GM12865 (cell line): ENCODE measurements around the gene SPDYE4.
"Not testable (repeated sequence)": the region's sequence is repeated elsewhere in the genome, so short reads cannot be mapped to it uniquely, and the experiment has no call there.

Experiments used
- DNase-seq: peaks from one replicate; pipeline ENCODE4 v3.0.0; 2010; ENCODE audit warnings: low read depth
- H3K4me3 ChIP-seq: 2 replicates; pipeline ENCODE4 v1.5.1; 2011; ENCODE audit warnings: mild to moderate bottlenecking, low read depth, low read length, control low read depth
- TF ChIP-seq, protein P1 (sequence below): IDR thresholded peaks from 2 replicates; pipeline ENCODE4 v1.5.1; 2011; ENCODE audit warnings: low read length, control low read depth, low read depth, inconsistent platforms; ENCODE audit not compliant: insufficient read depth; ENCODE audit errors: missing control alignments

The SPDYE4 gene, protein sequence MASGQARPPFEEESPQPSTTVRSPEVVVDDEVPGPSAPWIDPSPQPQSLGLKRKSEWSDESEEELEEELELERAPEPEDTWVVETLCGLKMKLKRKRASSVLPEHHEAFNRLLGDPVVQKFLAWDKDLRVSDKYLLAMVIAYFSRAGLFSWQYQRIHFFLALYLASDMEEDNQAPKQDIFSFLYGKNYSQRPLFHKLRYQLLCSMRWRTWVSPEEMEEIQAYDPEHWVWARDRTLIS

DNA sequence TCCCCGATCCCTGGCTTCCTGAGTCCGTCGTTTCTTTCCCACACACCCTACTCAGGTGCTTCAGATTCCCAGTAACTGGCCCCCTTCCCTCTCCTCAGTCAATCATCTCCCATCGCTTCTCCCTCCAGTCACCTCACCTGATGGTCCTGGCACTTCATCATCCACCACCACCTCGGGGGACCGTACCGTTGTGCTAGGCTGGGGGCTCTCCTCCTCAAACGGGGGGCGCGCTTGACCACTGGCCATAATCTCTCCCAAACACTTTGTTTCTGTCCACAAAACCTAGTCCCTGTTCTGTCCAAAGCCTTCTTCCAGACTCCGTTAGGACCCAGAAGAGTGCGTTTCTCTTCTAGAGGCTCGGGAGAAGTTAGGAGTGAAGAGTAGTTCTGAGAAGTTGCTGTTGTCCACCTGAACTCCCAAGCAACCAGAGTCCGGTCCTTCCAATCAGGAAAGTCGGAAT lies at the start of gene SPDYE4:
Gene SPDYE4, minus strand, starts transcription at position 410 of the 460 bp plus-strand sequence. Its CDS starts 164 bp downstream, at position 246.
- TF ChIP-seq, protein P1, sequence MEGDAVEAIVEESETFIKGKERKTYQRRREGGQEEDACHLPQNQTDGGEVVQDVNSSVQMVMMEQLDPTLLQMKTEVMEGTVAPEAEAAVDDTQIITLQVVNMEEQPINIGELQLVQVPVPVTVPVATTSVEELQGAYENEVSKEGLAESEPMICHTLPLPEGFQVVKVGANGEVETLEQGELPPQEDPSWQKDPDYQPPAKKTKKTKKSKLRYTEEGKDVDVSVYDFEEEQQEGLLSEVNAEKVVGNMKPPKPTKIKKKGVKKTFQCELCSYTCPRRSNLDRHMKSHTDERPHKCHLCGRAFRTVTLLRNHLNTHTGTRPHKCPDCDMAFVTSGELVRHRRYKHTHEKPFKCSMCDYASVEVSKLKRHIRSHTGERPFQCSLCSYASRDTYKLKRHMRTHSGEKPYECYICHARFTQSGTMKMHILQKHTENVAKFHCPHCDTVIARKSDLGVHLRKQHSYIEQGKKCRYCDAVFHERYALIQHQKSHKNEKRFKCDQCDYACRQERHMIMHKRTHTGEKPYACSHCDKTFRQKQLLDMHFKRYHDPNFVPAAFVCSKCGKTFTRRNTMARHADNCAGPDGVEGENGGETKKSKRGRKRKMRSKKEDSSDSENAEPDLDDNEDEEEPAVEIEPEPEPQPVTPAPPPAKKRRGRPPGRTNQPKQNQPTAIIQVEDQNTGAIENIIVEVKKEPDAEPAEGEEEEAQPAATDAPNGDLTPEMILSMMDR: no peak
- DNase-seq: no peak
- H3K4me3 ChIP-seq: no peak within 1 kb of the TSS

DNA sequence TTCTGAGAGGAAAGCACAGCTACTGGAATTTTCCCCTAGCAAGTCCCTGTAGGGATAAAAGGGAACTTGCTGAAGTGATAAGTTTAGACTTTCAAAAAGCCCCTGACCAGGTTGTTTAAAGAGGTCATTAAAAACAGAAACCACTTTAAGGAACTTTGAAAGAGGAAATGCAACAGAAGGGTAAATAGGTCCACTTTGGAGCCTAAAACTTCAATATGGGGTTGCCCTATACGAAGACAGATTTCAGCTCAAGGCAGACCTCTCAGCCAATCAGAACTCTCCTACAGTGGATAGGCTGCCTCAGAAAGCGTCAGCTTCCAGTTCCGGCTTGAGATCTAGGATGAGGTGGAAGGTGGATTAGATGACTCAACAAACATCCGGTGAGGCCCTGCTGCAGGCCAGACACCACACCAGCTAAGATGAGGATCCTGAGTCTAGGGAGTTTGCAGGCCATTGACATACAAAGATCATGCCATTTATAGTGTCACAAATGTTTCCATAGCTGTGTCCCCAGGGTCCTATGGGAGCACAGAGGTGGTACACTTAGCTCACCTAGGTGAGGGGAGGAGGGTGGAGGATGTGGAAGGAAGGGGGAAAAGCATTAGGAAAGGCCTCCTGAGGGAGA lies 48.7 kb upstream of the SPDYE4 start:
- peak overlapping the region; percentile 0; the same call in 1 of the 2 replicates for H3K4me3 ChIP-seq
- DNase-seq: peak; percentile 96
- TF ChIP-seq, protein P1: no peak

DNA sequence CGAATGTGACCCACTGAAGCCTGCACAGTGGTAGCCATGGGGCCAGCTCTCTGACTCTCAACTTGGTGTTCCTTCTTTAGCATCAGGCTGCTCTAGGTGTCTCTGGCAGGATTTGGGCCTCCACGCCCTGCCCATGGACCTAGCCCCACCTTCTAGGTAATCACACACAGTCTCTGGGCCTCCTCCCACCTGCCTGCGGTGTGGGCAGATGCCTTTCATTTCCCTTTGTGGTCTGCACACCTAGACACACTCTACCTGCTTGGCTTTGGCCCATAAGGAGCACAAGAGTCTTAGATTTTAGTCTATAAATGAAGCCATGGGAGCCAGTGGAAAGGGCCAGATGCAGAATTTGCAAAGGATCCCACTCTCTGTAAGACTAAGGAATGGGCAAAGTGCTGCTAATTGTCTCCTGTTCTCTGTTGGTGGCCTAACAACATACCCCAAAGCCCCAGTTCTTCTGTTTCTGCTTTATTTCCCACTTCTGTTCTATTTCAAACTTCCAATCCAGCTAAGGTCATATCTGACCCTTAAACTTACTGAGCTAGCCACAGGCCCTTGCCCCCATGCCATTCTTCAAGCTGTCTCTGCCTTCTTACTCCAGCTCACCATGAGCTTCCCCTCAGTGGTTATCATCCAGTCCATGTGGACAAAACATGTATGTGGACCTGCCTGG lies 48.0 kb upstream of the SPDYE4 start:
- no peak overlapping the region for H3K4me3 ChIP-seq
- TF ChIP-seq, protein P1: no peak
- peak; percentile 53 for DNase-seq

DNA sequence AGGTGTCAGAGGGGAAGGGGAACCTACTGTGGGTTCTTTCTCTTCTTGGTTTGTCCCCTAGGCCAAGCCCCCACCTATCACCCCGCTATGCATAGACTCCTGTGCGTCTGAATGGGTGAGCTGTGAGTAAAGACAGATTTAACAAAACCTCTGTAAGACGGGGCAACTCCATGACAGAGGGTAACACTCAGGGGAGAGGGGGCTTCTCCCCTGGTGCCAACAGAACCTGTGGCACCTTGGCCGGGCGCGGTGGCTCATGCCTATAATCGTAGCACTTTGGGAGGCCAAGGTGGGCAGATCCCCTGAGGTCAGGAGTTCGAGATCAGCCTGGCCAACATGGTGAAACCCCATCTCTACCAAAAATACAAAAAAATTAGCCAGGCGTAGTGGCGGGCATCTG lies 47.0 kb upstream of the SPDYE4 start:
- DNase-seq: peak; percentile 0
- H3K4me3 ChIP-seq: not testable (repeated sequence)

DNA sequence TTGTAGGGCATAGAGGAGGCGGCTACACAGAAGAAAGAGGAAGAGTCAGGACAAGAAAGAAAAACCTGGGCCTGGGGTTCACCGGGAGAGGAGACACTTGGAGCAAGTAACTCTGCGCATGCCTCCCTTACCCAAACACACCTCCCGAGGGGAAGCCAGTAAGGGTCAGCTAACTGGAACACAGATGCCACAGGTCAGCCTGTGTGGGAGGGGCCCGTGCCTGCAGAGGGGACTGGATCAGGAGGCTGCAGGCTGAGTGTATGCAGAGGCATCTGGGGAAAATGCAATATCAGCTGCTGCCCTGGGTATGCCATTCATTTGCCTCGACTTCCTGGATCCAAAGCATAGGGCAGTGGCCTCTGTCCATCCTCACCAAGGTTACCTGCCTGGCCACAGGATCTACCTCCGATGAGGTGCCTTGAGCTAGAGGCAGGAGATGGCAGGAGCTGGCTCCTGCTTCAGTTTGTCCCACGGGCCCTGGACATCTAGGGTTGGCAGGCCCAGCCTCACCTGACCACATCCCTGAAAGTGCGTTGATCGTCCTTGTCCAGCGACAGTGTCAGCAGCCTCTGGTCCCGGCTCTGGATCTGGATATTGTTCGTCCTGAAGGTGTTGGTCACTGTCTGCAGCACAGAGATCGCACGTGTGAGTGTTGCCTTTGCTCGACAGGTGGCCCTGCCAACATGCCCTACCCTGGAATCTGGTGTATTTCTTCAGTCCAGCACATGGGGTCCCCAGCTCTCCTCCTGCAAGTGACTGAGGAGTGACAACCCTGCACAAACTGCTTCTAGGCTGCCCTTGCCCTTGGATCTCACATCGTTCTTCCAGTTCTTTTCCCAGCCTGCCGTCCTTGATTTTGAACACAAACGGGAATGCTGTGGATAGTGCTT lies 45.4 kb upstream of the SPDYE4 start:
- DNase-seq: peak; percentile 14
- TF ChIP-seq, protein P1: no peak
- no peak overlapping the region for H3K4me3 ChIP-seq

DNA sequence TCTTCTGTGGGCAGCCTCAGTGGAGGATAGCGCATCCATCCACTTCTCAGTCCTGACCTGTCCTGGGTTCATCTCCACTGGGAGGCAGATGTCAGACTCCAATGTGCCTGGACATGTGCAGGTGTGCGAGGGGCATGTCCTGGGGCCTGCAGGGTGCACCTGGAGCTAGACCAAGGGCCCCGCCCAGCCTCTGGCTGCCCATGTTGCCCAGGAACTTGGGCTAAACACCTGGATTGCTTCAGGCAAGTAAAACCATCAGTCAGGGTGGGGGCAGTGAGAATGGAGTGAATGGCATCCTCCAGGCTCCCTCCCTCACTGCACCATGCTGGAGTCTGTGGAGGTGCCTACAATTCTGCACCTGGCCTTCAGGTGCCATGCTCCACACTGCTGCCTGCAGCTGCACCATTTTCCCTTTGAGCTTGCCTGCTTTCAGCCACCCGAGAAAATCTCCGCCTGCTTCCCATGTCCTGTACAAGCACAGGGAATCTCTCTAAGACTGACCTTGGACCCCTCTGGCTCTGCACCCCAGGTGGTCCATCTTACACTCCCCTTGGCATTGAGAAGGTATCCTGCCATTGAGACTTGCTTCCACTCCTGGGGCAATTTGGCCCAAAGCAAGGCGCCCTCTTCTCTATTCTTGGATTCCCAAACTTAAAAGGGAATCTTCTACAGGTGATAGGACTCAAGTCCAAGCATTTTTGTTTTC lies 42.9 kb upstream of the SPDYE4 start:
- no peak overlapping the region for H3K4me3 ChIP-seq
- no peak for DNase-seq
- TF ChIP-seq, protein P1: no peak
